GM19463 (cell line): Measurements from ENCODE around the gene TMEM250.
A peak's percentile ranks its signal among the peaks of the same experiment; 100 is the strongest.
"Not testable (repeated sequence)": the region's sequence is repeated elsewhere in the genome, so short reads cannot be mapped to it uniquely, and the experiment has no call there.

ENCODE experiments used
- ATAC-seq: cut with Tn5 transposase; IDR thresholded peaks from one replicate; pipeline ENCODE4 v1.9.1; 2021; ENCODE audit warnings: mild to moderate bottlenecking, moderate library complexity; ENCODE audit not compliant: unreplicated experiment

TMEM250 gene

DNA sequence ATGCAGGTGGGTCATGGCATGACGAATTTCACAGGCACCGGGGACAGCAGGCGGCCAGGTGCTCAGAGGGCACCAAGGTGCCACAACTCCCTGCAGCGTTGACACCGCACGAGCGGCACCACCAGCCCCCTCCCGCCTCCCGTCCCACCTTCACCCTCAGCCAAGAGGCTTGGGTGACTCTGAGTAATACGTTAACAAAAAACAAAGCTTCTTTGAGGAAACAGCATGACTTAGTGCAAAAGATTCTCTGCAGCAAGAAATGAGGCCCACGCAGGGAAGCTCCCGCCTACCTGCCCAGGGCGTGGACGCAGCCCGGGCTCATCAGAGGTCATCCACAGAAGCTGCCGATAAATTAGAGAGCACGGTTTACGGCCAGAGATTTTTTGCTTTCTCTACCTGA lies 4.1 kb downstream of the TMEM250 start:
- ATAC-seq = no peak

DNA sequence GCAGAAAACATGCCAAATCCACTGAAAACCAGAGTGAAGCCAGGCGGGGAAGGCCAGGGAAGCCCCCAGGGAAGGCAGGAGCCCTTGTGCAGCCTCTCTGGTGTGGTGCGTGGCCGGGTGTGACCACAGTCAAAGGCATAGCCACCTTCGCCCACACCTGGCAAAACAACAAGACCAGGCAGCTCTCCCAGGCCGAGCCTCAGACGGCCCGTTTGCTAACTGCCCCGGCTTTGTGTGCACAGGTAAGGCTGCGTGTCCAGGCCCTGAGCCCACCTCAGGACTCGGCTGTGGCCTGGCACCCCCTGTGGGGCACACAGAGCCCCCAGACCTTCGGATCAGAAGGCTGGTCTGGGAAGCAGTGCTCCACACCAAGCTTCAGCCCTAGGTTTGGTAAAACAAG lies 6.1 kb downstream of the TMEM250 start:
- ATAC-seq = no peak

DNA sequence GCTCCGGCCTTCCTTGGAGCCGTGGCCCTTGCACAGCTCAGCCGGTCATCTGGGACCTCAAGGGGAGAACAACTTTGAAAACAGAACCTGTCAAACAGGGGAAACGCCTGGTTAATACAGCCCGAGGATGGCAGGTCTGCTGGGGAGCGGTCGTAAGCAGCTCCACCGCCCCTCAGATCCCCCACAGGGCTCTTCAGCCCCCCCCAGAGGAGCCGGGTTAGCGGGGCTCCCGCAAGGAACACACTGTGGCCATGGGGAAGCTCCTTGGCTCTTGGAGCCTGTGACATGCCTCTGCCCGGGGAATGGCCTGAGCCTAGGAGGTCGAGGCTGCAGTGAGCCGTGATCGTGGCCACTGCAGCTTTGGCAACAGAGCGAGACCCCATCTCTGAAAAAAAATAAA lies 6.8 kb downstream of the TMEM250 start:
- ATAC-seq = no peak

DNA sequence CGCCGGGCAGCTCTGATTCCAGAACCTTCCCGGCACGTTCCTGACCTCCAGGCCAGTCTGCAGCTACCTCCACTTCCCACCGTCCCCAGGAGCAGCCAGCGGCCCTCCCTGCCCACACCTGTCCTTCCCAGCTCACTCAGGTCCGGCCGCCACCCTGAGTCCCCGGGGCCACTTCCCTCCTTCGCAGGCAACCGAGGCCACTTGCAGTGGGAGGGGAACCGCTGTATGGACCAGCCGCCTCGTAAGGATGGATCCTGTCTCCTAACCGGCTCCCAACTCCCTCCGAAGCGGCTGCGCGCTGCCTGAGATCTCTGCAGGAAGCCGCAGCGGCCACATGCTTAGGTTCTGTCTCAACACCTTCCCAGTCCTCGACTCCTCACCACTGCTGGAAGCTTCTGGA lies 7.5 kb downstream of the TMEM250 start:
- no peak for ATAC-seq

DNA sequence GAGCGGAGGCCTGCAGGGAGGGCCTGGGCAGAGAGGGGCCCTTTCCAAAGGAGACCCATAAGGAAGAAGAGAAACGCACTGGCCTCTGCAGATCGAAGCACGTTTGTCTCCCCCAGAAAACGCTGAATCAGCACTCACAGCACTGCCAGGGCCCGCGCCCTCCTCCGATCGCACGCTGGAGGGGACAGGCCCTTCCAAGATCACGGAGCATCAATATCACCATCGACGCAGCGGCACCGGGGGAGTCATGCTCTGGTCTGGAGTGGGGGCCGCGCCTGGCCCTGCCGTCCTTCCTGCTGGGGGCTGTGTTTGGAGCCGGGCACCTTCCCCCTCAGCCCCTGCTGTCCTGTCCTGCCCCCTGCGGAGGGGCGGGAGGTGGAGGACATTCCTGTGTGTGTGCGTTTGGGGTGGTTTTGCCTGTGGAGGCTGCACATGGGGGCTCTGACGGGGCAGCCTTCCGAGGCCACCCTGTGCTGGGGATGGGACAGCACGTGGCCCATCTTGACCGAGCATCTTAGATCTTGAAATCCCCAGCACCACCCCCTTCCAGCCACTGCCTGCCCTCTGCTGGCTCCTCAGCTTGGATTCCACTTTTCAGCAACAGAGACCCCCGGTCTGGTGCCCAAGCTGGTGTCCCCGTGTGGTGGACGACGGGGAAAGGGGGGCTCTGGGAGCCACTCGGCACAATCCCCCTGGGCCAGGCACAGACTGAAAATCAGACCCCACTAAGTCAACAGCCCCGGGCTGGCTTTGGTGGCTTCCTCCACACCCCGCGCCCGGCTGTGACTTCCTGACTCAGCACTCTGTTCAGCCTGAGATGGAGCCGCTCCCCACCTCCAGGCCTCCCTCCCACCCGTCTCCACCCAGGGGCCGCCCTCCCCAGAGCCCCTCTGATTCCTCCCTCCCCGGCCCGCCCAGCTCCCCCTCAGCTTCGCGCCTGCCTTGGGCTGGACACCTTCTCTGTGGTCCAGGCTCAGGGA lies 8.3 kb downstream of the TMEM250 start:
- no peak for ATAC-seq

DNA sequence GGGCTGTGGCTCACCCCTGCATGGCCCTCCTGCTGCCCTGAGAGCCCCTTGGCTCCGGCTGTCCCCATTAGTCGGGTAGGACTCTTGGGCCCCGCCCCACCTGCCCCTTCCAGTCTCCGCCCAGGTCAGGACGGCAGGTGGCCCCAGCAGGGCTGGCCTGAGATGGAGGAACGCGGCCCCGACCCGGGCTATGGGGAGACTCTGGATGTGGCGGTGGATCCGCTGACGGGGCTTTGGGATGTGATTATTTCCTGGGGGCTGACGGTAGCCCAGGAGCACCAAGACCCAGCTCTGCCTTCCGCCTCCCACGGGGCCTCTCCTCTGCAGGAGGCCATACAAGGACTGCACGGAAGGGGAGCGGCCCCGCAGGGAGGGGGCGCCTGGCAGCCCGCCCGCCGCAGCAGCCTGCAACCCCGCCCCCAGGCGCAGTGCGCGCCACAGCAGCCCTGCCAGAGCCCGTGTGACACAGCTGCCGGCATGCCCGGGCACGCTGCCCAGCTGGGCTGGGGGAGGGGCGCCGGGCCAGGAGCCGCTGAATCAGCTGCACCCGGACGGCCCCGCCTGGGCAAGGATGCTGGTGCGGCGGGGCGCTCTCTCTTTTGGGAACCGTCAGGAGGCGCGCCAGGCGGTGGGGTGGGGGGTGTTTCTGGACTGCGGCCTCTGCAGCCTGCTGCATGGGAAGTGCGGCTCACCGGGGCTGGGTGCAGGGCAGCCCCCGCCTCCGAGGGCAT lies 9.2 kb downstream of the TMEM250 start:
- peak; percentile 84 for ATAC-seq

DNA sequence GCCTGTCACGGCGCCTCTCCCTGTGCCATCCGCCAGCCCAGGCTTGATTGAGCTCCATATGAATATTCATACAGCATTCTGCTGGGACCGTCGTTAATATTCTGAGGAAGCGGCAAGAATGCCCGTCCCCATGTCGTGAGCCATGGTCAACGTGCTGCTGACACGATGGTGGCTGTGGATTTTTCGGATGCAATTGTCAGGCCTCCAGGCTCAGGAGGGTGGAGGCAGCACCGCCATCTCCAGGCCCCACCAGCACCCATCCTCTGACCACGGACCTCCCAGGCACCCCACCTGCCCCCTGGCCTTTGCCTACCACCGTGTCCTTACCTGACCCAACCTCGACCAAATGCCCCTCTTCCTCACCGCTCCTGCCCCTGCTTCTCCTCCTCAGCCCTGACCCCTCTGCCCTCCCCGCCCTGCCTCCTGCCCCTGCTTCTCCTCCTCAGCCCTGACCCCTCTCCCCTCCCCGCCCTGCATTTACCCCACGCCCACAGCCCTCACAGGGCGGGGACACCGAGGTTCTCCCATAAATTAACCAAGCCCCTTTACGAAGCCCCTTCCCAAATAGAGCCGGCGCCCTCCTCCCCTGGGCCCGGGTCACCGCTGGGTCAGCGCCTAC lies 9.9 kb downstream of the TMEM250 start:
- no peak for ATAC-seq

DNA sequence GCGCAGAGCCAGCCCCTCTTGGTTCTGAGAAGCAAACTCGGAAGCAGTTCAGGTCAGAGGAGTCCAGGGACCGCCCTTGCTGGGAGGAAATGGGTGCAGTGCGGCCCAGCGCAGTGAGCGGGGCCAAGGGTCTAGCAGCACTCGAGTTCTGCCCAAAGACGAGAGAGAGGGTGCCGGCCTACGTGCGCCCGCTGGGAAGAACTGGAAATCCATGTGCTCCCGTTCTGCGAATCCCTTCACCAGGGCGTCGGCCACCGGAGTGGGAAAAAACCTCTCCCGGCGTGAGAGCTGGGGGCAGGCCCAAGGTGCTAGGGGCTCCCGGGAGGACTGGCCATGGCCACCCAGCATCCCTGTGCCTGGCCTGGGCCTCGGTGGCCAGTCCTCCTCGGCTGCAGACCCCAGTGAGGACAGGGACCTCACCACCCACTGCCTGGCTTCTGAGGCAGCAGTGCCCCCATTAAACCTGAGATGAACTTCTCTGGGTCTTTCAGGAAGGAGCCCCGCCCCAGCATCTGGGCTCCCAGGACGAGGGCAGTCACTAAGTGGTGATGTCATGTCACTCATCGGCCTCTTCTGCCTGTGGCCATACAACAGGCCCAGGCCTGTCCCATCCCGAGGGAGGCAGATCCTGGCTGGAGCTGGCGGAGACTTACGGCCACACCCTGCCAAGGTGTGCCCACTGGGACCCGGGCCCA lies 10.6 kb downstream of the TMEM250 start:
- ATAC-seq = no peak

DNA sequence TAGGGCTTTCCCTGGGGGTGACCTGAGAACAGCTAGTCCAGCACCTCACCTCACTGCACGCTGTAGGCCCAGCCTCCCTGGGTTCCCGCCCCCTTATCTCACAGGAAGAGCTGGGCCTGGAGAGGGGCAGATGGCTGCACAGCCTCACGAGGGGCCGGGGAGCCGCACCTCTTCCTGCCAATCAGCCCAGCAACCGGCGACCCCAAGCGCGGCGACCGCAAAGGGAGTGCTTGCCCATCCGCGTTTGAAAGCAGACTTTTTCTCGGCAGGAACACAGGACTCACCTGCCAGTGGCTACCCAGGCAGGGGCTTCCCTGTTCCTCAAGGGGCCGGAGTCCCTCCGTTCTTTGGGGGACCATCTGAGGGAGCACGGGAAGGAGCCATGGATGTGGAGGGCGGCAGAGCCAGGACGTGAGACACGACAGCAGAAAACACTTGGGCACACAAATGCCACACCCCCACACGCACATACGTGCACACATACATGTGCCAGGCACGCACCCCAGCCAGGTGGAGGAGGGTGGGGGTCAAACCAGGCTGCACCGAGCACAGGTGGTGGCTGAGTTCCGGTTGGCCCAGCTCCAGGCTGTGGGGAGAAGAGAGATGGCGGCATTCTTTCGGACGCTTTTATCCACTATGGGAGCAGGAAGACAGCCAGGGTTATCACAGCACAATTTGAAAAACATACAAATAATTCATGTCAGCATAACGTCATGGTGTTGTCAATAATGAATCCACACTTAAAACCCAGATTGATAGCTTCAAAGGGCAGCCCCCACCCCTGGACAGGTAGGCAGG lies 11.3 kb downstream of the TMEM250 start:
- ATAC-seq = no peak

DNA sequence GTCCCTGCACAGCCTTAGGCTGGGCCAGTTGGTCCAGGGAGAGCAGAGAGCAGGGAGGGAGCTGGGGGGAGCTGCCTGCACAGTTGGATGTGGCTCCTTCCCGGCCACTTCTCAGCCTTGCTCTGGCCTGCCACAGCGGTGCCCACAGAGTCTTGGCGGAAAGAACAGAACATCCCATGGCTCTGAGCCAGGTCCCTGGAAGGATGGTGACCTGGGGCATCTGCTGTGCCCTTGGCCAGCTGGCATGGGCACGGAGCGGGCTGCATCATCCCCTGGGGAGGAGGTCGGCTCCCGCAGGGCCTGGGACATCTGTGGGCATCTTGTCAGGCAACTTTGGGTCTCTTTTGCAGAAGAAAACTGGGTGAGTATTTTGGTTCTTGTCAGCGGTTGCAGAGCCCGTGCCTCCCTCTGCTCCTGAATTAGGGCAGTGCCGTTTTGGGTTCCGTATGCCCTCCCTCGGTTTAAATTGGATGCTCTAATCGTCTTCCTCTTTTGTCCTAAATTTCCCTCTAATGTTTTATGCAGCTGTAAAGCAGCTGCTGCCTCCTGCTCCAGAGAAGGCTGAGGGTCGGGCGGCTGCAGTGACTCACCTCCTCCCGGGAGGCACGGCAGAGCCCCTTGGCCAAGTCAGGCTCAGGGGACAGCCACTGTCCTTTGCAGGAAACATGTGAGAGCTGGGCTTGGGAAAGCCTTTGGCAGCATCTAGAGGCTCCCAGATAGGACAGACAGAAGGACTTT lies 13.1 kb downstream of the TMEM250 start:
- ATAC-seq = no peak

DNA sequence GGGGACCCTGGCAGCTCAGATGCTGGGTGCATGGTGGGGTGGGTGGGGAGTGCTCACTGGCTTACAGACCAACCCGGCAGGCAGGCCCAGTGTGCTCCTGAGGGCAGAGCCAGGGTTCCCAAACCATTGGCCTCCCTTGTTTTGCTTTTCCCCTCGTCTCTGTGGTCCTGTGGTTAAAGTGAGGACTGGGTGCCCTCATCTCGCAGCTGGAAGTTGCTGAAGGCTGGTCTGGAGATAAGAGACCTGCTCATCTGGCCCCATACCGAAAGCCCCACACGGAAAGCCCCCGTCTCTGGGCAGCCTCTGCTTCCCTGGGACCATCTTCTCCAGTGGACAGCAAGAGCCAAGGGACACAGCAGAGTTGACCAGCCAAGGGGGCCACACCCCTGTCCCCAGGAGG lies 13.8 kb downstream of the TMEM250 start:
- ATAC-seq = no peak

DNA sequence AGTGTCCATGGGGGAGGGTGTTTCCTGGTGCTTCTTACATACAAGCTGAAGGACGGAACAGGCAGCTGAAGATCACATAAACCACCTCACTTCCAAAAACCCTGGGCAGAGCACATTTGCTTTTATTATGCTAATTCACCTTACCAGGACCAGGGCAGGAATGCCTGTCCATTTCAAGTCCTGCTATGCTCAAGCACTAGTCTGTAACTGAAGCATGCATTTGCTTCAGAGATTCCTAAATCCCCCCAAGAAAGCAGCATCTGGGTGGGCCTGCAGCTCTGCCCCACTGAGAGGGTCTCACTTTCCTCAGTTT lies 14.2 kb downstream of the TMEM250 start:
- ATAC-seq = no peak

DNA sequence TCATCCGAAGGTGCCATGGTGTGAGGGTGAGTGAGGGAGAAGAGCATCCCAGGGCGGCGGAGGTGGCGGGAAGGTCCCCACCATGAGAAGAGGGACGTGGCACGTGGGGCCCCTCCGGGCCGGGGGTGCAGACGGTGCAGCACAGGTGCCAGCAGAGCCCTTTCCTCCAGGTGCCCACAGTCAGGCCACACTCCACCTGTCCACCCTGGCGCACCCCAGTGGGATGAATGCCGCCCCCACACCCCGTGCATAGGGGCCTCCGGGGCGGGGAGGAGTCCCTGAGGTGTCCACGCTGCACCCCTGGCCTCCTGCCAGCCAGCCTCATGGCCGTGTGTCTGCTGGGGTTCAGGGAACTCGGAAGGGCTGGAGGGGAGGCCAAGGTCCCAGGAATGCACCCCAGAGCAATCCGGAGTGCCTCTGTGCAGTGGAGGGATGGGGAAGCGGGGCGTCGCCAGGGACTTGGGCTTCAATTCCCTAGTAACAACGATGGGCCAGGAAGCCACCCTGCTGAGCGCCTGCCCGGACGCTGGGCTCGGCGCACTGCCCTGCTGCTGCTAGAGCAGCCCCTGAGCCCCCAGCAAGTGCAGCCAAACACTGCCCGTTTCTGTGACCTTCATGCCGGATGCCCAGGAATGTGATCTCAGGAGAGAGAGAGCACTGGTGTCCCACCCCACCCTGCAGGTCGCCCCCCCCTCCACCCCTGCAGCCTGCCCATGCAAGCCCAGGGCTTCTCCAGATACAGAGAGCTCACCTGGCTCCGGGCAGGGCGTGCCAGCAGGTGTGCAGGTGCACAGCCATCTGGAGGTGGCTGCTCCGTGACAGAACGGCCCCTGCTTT lies 14.8 kb downstream of the TMEM250 start:
- ATAC-seq = no peak

DNA sequence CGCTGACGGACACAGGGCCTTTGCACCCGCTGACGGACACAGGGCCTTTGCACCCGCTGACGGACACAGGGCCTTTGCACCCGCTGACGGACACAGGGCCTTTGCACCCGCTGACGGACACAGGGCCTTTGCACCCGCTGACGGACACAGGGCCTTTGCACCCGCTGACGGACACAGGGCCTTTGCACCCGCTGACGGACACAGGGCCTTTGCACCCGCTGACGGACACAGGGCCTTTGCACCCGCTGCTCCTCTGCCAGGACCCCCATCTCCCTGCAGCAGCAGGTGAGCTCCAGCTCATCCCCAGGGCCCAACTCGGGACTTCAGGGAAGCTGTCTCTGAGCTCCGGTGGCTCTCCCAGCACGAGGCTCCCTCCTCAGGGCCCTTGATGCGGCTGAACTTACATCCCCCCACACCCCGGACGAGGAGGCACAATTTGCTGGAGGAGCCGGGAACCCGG lies 17.0 kb downstream of the TMEM250 start:
- ATAC-seq = not testable (repeated sequence)

DNA sequence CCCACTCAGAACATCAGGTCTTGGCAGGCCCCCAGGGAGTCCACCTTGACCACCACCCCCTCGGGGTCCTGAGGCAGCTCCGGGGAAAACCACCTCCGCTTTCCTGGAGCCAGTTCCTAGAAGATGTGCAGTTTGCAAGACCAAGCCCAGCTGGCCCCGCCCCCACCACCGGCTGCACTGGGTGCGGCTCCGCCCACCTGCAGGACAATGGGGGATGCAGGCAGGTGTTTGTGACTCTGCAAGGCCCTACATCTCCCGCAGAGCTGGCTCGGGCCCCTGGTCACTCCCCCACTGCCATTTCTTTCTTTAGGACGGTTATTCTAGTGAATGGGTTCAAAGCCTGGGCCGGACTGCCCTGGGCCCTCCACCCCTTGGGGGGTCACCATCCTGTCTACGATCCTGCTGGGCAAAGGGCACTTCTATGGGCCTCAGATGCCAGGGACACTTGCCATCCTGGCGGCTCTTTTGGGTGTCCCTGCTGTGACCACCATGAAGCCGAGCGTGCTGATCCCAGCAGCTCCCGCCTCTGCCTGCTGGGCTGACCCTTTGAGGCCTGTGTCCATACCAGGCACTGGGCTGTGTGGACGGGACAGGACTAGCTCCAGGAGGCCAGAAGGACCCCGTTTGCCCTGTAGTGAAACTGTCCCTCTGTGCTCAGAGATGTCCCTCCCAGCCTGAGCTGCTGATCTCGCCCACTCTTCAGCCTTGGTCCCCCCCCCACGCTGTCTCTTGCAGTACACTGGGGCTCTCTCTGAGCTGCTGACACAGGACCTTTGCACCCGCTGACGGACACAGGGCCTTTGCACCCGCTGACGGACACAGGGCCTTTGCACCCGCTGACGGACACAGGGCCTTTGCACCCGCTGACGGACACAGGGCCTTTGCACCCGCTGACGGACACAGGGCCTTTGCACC lies 17.7 kb downstream of the TMEM250 start:
- no peak for ATAC-seq

DNA sequence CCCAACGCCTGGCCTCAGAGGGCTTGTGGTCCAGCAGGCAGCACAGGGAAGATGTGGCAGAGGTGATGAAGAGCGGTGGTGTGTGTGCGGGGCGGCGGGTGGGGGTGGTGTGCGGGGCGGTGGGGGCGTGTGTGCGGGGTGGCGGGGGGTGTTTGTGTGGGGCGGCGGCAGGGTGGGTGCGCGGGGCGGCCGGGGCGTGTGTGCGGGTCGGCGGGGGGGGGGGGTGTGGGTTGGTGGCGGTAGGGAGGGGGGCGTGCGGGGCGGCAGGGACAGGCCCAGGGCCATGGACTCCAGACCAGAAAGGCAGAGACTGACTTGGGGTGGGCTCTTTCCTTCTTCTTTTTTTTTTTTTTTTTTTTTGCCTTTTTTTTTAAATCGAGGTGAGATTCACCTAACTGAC lies 19.1 kb downstream of the TMEM250 start:
- no peak for ATAC-seq

DNA sequence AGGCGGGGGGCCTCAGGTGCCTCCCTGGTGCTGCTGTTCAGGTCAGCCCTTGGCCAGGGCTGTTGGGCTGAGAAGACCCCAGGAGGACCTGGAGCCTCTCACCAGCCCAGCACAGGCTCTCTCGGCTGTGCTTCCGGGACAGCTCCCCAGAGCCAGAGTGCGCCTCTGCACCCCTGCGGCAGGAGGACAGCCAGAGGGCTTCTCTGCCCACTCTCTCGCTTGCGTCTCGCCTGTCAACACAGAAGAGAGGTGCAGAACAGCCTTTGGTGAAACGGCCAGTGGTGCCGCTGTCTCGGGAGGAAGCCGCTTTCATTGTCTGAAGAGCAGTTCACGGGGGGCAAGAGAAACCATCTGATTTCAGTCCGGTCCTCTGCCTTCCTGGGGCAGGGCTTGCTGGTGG lies 19.8 kb downstream of the TMEM250 start:
- ATAC-seq = no peak

DNA sequence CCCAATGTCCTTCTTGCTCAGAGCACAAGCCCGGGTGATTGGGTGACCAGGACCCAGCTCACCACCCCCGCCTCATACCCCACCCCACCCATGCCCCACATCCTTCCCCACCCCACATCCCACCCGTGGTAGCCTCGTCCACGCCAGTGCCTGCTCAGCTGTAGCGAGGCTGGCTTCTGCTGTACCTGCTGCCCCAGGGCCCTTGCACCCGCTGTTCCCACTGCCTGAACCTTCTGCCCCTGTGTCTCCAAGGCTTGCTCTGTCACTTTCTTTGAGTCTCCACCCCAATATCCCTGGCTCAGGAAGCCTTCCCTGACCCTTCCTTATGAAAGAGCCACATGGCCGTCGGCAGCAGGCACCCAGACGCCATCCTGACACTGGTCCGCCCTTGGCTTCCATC lies 20.5 kb downstream of the TMEM250 start:
- ATAC-seq = no peak
